Ishikawa (cell line): ENCODE data around the gene KLHL25.

Experiments
- CEBPB ChIP-seq: IDR thresholded peaks from 2 replicates; pipeline ENCODE4 v1.6.1; 2012
- CREB1 ChIP-seq: IDR thresholded peaks from 2 replicates; pipeline ENCODE4 v1.6.1; 2012; ENCODE audit warnings: low read depth
- EGR1 ChIP-seq: IDR thresholded peaks from 2 replicates; pipeline ENCODE4 v1.6.1; 2012
- EP300 ChIP-seq: IDR thresholded peaks from 2 replicates; pipeline ENCODE4 v1.6.1; 2012; ENCODE audit warnings: borderline replicate concordance
- FOXM1 ChIP-seq: IDR thresholded peaks from 2 replicates; pipeline ENCODE4 v1.6.1; 2012; ENCODE audit warnings: low read depth, borderline replicate concordance
- NFIC ChIP-seq: IDR thresholded peaks from 2 replicates; pipeline ENCODE4 v1.6.1; 2012
- RAD21 ChIP-seq: IDR thresholded peaks from 2 replicates; pipeline ENCODE4 v1.6.1; 2012; ENCODE audit warnings: low read depth
- TAF1 ChIP-seq: IDR thresholded peaks from 2 replicates; pipeline ENCODE4 v1.6.1; 2012; ENCODE audit warnings: low read depth, mild to moderate bottlenecking
- TCF12 ChIP-seq: IDR thresholded peaks from 2 replicates; pipeline ENCODE4 v1.6.1; 2012; ENCODE audit warnings: low read depth
- TEAD4 ChIP-seq: IDR thresholded peaks from 2 replicates; pipeline ENCODE4 v1.6.1; 2012
- USF1 ChIP-seq: IDR thresholded peaks from 2 replicates; pipeline ENCODE4 v1.6.1; 2012
- YY1 ChIP-seq: IDR thresholded peaks from 2 replicates; pipeline ENCODE4 v1.6.1; 2012; ENCODE audit warnings: low read depth
- ZBTB7A ChIP-seq: IDR thresholded peaks from 2 replicates; pipeline ENCODE4 v1.6.1; 2012; ENCODE audit warnings: low read depth
- TF ChIP-seq, protein P1 (sequence below): IDR thresholded peaks from 2 replicates; pipeline ENCODE4 v1.6.1; 2012
- TF ChIP-seq, protein P2 (sequence below): IDR thresholded peaks from 2 replicates; pipeline ENCODE4 v1.6.1; 2012; ENCODE audit warnings: low read depth, mild to moderate bottlenecking

The KLHL25 gene

GRCh38 chr15:85757073-85757938, 37.4 kb downstream of the KLHL25 start:
- TF ChIP-seq CEBPB, result no peak

- TF ChIP-seq ZBTB7A (no peak), CREB1 (no peak), RAD21 (no peak), FOXM1 (no peak), TAF1 (no peak), YY1 (no peak), CEBPB (no peak), NFIC (no peak), EP300 (no peak), USF1 (no peak), TEAD4 (no peak), EGR1 (no peak), TCF12 (no peak)
- TF ChIP-seq, protein P1, sequence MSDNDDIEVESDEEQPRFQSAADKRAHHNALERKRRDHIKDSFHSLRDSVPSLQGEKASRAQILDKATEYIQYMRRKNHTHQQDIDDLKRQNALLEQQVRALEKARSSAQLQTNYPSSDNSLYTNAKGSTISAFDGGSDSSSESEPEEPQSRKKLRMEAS, result no peak
- TF ChIP-seq, protein P2, sequence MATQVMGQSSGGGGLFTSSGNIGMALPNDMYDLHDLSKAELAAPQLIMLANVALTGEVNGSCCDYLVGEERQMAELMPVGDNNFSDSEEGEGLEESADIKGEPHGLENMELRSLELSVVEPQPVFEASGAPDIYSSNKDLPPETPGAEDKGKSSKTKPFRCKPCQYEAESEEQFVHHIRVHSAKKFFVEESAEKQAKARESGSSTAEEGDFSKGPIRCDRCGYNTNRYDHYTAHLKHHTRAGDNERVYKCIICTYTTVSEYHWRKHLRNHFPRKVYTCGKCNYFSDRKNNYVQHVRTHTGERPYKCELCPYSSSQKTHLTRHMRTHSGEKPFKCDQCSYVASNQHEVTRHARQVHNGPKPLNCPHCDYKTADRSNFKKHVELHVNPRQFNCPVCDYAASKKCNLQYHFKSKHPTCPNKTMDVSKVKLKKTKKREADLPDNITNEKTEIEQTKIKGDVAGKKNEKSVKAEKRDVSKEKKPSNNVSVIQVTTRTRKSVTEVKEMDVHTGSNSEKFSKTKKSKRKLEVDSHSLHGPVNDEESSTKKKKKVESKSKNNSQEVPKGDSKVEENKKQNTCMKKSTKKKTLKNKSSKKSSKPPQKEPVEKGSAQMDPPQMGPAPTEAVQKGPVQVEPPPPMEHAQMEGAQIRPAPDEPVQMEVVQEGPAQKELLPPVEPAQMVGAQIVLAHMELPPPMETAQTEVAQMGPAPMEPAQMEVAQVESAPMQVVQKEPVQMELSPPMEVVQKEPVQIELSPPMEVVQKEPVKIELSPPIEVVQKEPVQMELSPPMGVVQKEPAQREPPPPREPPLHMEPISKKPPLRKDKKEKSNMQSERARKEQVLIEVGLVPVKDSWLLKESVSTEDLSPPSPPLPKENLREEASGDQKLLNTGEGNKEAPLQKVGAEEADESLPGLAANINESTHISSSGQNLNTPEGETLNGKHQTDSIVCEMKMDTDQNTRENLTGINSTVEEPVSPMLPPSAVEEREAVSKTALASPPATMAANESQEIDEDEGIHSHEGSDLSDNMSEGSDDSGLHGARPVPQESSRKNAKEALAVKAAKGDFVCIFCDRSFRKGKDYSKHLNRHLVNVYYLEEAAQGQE, result no peak
Observed at GRCh38 chr15:85756411-85757072, 38.2 kb downstream of the KLHL25 start.

- TF ChIP-seq, protein P1, result no peak
- TF ChIP-seq EGR1 (no peak), YY1 (no peak), TCF12 (no peak), NFIC (no peak), FOXM1 (no peak), TAF1 (no peak), CREB1 (no peak), USF1 (no peak), EP300 (no peak), RAD21 (no peak), CEBPB (no peak), ZBTB7A (no peak), TEAD4 (no peak)
- TF ChIP-seq, protein P2, result no peak
Observed at GRCh38 chr15:85755942-85756341, 38.8 kb downstream of the KLHL25 start.

GRCh38 chr15:85755471-85755870, 39.3 kb downstream of the KLHL25 start:
- TF ChIP-seq CREB1 (no peak), FOXM1 (no peak), CEBPB (no peak), TCF12 (no peak), EGR1 (no peak), ZBTB7A (no peak), TAF1 (no peak), USF1 (no peak), TEAD4 (no peak), RAD21 (no peak), YY1 (no peak)
- TF ChIP-seq, protein P2, result no peak
- TF ChIP-seq, protein P1, result no peak
